ENCODE measurements around the gene GTF3A. TPM values are rescaled to one million over a fixed set of nuclear protein-coding genes. Genes with fewer than 3 reads are reported as not detected.

GTF3A gene
- total RNA-seq, 4 donors from 2014 or later, result 64.5 to 201 (median 123) TPM

GRCh38 chr13:27483421-27483820, 59.0 kb downstream of the GTF3A start:
- Histone ChIP-seq H3K27me3 (no peaks in the 10 kb centered on the region), H3K9me3 (peaks cover 0 to 6% (median 0%) of the 10 kb centered on the region in 4 donors), H3K4me3 (no peak overlapping the region), H3K36me3 (no peaks in the 10 kb centered on the region), H3K4me1 (no peaks in the 10 kb centered on the region), H3K27ac (no peak overlapping the region)
- TF ChIP-seq, protein P1, sequence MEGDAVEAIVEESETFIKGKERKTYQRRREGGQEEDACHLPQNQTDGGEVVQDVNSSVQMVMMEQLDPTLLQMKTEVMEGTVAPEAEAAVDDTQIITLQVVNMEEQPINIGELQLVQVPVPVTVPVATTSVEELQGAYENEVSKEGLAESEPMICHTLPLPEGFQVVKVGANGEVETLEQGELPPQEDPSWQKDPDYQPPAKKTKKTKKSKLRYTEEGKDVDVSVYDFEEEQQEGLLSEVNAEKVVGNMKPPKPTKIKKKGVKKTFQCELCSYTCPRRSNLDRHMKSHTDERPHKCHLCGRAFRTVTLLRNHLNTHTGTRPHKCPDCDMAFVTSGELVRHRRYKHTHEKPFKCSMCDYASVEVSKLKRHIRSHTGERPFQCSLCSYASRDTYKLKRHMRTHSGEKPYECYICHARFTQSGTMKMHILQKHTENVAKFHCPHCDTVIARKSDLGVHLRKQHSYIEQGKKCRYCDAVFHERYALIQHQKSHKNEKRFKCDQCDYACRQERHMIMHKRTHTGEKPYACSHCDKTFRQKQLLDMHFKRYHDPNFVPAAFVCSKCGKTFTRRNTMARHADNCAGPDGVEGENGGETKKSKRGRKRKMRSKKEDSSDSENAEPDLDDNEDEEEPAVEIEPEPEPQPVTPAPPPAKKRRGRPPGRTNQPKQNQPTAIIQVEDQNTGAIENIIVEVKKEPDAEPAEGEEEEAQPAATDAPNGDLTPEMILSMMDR (IDR thresholded peaks at IDR 0.05), result no peak
- TF ChIP-seq POLR2A (IDR thresholded peaks at IDR 0.05) (no peak), EP300 (IDR thresholded peaks at IDR 0.05) (no peak)
- 86 to 87% methylated on average over 11 of the region's 11 CpGs for WGBS, 2 donors
- no peak for DNase-seq (ENCODE audit: low spot score in 2 of 2)

Small RNA genes lying within 50 kb of the gene (small RNA-seq; reads per million reads assigned to genes)
- not detected for gene RNY1P1

Other genes with a start within 250 kb of the GTF3A start
- gene RPL21, start 173.1 kb upstream of the GTF3A start, total RNA-seq, result 100 to 1,000 TPM; 500 to 959 (median 698) TPM
- 10 to 100 TPM; 16.5 to 45.0 (median 29.0) TPM for gene RASL11A, start 153.8 kb upstream of the GTF3A start, total RNA-seq
- 10 to 100 TPM; 45.4 to 94.2 (median 65.9) TPM for gene MTIF3, start 25.9 kb downstream of the GTF3A start, total RNA-seq
- 1 to 10 TPM; 4.6 to 7.3 (median 6.7) TPM for gene LNX2, start 195.9 kb downstream of the GTF3A start, total RNA-seq
- gene POLR1D, start 197.3 kb downstream of the GTF3A start, total RNA-seq, result 10 to 100 TPM; 63.8 to 81.5 (median 73.3) TPM

All from tibial nerve (tissue), 4 donors.